Spleen (tissue), 11 donors: Measurements from ENCODE around the gene MUSK. TPM values are rescaled to one million over a fixed set of nuclear protein-coding genes. Genes with fewer than 3 reads are reported as not detected.
"Not testable (repeated sequence)": the region's sequence is repeated elsewhere in the genome, so short reads cannot be mapped to it uniquely, and the experiment has no call there.

Experiments
- DNase-seq: peaks from one replicate; pipeline ENCODE4 v3.0.0-alpha.2; 2020
- H3K27ac ChIP-seq, 8 donors: fragments of 200-600 bp; sonication (generic) in 7 of 8; 1 replicate in 4 of 8; 2 replicates in 4 of 8; pipeline versions ENCODE4 v1.5.0 to v1.8.0; 2016 to 2021; ENCODE audit warnings: inconsistent platforms in 4 of 8, mild to moderate bottlenecking in 4 of 8, moderate library complexity in 1 of 8
- H3K27me3 ChIP-seq, 7 donors: fragments of 200-600 bp; sonication (generic) in 6 of 7; replicated peaks in 1 of 7; 1 replicate in 4 of 7; 2 replicates in 3 of 7; pipeline versions ENCODE4 v1.5.0 to v1.8.0; 2016 to 2021; ENCODE audit warnings: inconsistent platforms in 3 of 7, mild to moderate bottlenecking in 1 of 7
- H3K36me3 ChIP-seq, 6 donors: fragments of 200-600 bp; sonication (generic) in 5 of 6; 1 replicate in 4 of 6; 2 replicates in 2 of 6; pipeline versions ENCODE4 v1.5.0 to v1.8.0; 2016 to 2021; ENCODE audit warnings: inconsistent platforms in 2 of 6
- H3K4me1 ChIP-seq, 6 donors: fragments of 200-600 bp; sonication (generic) in 5 of 6; 1 replicate in 3 of 6; 2 replicates in 3 of 6; pipeline versions ENCODE4 v1.5.0 to v1.8.0; 2016 to 2021; ENCODE audit warnings: inconsistent platforms in 3 of 6
- H3K4me3 ChIP-seq, 8 donors: fragments of 200-600 bp; sonication (generic) in 7 of 8; 1 replicate in 4 of 8; 2 replicates in 4 of 8; pipeline versions ENCODE4 v1.5.0 to v1.8.0; 2016 to 2021; ENCODE audit warnings: inconsistent platforms in 4 of 8, mild to moderate bottlenecking in 4 of 8, moderate library complexity in 2 of 8
- H3K9me3 ChIP-seq, 8 donors: fragments of 200-600 bp; sonication (generic) in 7 of 8; 1 replicate in 4 of 8; 2 replicates in 4 of 8; pipeline versions ENCODE4 v1.5.0 to v1.8.0; 2016 to 2021; ENCODE audit warnings: inconsistent platforms in 4 of 8
- POLR2A ChIP-seq, 3 donors: fragments of 450-650 bp; IDR thresholded peaks; one replicate each; pipeline ENCODE4 v1.5.1; 2017; ENCODE audit warnings: antibody characterized with exemption in 3 of 3, mild to moderate bottlenecking in 1 of 3
- POLR2AphosphoS5 ChIP-seq, 3 donors: sonication (generic); formaldehyde crosslinking; IDR thresholded peaks; one replicate each; pipeline ENCODE4 v1.5.1; 2017; ENCODE audit warnings: antibody characterized with exemption in 3 of 3
- WGBS, 5 donors: extraction: QIAGEN DNeasy Blood & Tissue Kit in 3 of 5; methylation state at CpG; one replicate each; pipeline versions ENCODE4 v1.1.5 to v1.1.7; 2013 to 2018; 5-methylcytosine and 5-hydroxymethylcytosine counted together
- intact Hi-C: fragments of 100-400 bp; cut with DNase I; formaldehyde crosslinking; loops from one replicate; pipeline ENCODE4 v1.15.0; 2023; ENCODE audit warnings: low total_unique reads
- polyA plus RNA-seq, 3 donors: library from polyadenylated mRNA; stranded (reverse); fragments of 200-250 nt; gene quantifications; one replicate each; pipeline ENCODE4 v1.2.1, GENCODE V29; 2013
- total RNA-seq, 7 donors: library from RNA; depleted of rRNA in 3 of 7; stranded (reverse); fragments of >200 nt in 3 of 7; fragmentation: NEBNext Ultra II Directional in 4 of 7; extraction: Animal tissue kit (Norgen Biotek cat#: 25700) in 4 of 7; gene quantifications; one replicate each; pipeline versions ENCODE4 v1.1.0 to v1.2.1, GENCODE V29; 2016 to 2021
- TF ChIP-seq, protein P1 (sequence below), 11 experiments: fragments of 200-600 bp in 7 of 11; fragments of 450-650 bp in 4 of 11; sonication (generic) in 4 of 11; IDR thresholded peaks in 8 of 11; conservative IDR thresholded peaks in 3 of 11; 1 replicate in 7 of 11; 2 replicates in 4 of 11; pipeline versions ENCODE4 v1.4.0 to v1.8.0; 2016 to 2021; ENCODE audit warnings: antibody characterized with exemption in 11 of 11, inconsistent platforms in 4 of 11, mild to moderate bottlenecking in 1 of 11
- donor health status: healthy with polysubstance abuse.
- donor health status: DM: no; HTN: no; CAD: no; lungs with moderate emphysema.
- donor health status: DM: no; HTN: no; CAD: no.
- donor health status: Bipolar disorder and iron deficiency.
- donor health status: healthy.
- donor health status: DM: no; HTN: no; CAD: no.
- donor health status: DM: yes; HTN: yes; CAD: no.

Gene MUSK
- total and polyA plus RNA-seq, 10 donors, result 0.03 to 0.94 (median 0.12) TPM; not detected in 4

DNA sequence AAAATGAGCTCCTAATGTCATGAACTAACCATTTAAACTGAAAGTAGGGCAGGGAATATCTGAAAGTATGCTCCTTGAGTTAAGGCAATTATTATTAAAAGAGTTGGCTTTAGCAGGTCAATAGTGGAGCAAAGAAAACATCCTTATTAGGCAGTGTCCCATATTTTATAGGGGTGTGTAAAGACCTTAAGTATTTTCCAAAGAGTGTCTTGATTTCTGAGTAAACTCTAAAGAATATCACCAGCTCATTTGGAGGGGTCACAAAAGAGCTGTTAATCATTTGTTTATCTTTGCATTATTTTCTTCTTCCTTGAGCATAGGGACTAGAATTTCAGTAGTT, 109.3 kb downstream of the MUSK start:
- no peaks in the 10 kb centered on the region for H3K4me1 ChIP-seq
- peak overlapping the region in 2 of 8 donors; percentile 28 to 34 for H3K27ac ChIP-seq
- H3K4me3 ChIP-seq, result no peak overlapping the region
- TF ChIP-seq, protein P1, sequence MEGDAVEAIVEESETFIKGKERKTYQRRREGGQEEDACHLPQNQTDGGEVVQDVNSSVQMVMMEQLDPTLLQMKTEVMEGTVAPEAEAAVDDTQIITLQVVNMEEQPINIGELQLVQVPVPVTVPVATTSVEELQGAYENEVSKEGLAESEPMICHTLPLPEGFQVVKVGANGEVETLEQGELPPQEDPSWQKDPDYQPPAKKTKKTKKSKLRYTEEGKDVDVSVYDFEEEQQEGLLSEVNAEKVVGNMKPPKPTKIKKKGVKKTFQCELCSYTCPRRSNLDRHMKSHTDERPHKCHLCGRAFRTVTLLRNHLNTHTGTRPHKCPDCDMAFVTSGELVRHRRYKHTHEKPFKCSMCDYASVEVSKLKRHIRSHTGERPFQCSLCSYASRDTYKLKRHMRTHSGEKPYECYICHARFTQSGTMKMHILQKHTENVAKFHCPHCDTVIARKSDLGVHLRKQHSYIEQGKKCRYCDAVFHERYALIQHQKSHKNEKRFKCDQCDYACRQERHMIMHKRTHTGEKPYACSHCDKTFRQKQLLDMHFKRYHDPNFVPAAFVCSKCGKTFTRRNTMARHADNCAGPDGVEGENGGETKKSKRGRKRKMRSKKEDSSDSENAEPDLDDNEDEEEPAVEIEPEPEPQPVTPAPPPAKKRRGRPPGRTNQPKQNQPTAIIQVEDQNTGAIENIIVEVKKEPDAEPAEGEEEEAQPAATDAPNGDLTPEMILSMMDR (IDR thresholded peaks at IDR 0.05 in 8 of 11, conservative IDR thresholded peaks at IDR 0.05 in 3 of 11), result no peak
- TF ChIP-seq POLR2A (IDR thresholded peaks at IDR 0.05) (no peak), POLR2AphosphoS5 (IDR thresholded peaks at IDR 0.05) (no peak)
- intact Hi-C loops, result no loop called here
- H3K36me3 ChIP-seq, result no peaks in the 10 kb centered on the region
- no peaks in the 10 kb centered on the region for H3K27me3 ChIP-seq
- no peaks in the 10 kb centered on the region for H3K9me3 ChIP-seq
- DNase-seq, result no peak

DNA sequence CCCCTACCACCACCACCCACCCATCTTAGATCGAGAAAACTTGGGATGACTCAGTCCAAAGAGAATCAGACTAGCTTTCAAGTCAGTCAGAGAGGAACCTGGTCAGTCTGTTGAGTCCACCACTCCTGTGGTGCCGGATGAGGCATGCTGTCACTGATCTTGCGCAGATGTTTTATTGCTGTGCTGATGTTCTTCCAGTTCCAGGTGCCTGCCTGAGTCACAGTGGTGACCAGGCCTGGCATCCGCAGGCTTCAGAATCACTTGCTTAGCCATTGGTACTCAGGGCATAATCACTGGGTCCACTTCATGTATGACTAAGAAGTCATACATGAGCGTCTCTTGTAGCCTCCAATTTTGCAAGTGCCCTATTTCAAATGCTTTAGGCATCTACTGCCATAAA, 114.1 kb downstream of the MUSK start:
- no peaks in the 10 kb centered on the region for H3K9me3 ChIP-seq
- WGBS, 5 donors, result 90 to 97% (median 91%) methylated on average over 5 of the region's 5 CpGs
- no peak overlapping the region for H3K4me3 ChIP-seq
- no peaks in the 10 kb centered on the region for H3K27me3 ChIP-seq
- intact Hi-C loops, result no loop called here
- no peak for DNase-seq
- H3K27ac ChIP-seq, result no peak overlapping the region
- TF ChIP-seq POLR2AphosphoS5 (IDR thresholded peaks at IDR 0.05), result no peak
- no peak for TF ChIP-seq POLR2A (IDR thresholded peaks at IDR 0.05)
- TF ChIP-seq, protein P1 (IDR thresholded peaks at IDR 0.05 in 8 of 11, conservative IDR thresholded peaks at IDR 0.05 in 3 of 11), result no peak
- no peaks in the 10 kb centered on the region for H3K4me1 ChIP-seq
- no peaks in the 10 kb centered on the region for H3K36me3 ChIP-seq

DNA sequence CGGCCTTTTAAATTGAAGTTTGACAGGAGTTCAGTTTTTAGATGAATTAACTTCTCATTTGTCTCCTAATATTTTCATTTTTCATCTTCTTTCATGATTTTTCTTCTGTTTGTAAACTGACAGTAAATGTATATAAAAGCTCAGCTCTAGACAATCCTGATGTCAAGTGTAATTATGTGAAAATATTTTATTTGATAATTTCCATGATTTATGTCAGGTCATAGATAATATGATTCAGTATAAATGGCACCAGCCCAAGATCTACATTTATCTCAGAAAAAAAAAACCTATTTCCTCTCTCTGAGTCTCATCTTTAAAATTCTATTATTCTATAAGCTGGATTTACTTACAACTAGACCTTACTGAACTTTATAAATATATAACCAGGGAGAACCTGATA, 115.7 kb downstream of the MUSK start:
- DNase-seq, result no peak
- H3K4me3 ChIP-seq, result no peak overlapping the region
- intact Hi-C loops, result no loop called here
- TF ChIP-seq, protein P1 (IDR thresholded peaks at IDR 0.05 in 8 of 11, conservative IDR thresholded peaks at IDR 0.05 in 3 of 11), result no peak
- no peak for TF ChIP-seq POLR2A (IDR thresholded peaks at IDR 0.05)
- no peak for TF ChIP-seq POLR2AphosphoS5 (IDR thresholded peaks at IDR 0.05)
- no peaks in the 10 kb centered on the region for H3K27me3 ChIP-seq
- no peak overlapping the region for H3K27ac ChIP-seq
- 82 to 92% (median 87%) methylated on average over 1 of the region's 1 CpG for WGBS, 5 donors
- H3K9me3 ChIP-seq, result no peaks in the 10 kb centered on the region
- no peaks in the 10 kb centered on the region for H3K36me3 ChIP-seq
- no peaks in the 10 kb centered on the region for H3K4me1 ChIP-seq

DNA sequence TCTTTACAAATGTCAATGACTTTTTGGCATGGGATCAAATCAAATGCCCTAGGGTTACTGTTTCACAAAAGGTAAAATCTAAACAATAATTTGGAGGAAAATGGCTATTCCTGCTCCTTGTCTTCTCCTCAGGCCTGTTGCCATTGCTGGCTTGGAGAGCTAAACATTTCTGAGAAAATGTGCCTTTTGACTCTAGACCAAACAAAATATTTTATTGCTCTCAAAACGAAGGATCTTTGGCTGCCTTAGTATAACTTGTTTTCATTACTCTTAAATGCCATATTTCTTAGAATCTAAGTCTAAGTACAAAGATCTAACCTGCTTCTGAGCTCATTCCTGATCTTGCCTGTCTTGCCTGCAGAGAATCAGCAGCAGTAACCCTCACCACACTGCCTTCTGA, 116.6 kb downstream of the MUSK start:
- H3K4me1 ChIP-seq, result no peaks in the 10 kb centered on the region
- H3K36me3 ChIP-seq, result no peaks in the 10 kb centered on the region
- 35 to 67% (median 65%) methylated on average over 1 of the region's 1 CpG for WGBS, 5 donors
- H3K9me3 ChIP-seq, result no peaks in the 10 kb centered on the region
- DNase-seq, result no peak
- TF ChIP-seq POLR2AphosphoS5 (IDR thresholded peaks at IDR 0.05), result no peak
- TF ChIP-seq, protein P1 (IDR thresholded peaks at IDR 0.05 in 8 of 11, conservative IDR thresholded peaks at IDR 0.05 in 3 of 11), result no peak
- TF ChIP-seq POLR2A (IDR thresholded peaks at IDR 0.05), result no peak
- no peaks in the 10 kb centered on the region for H3K27me3 ChIP-seq
- no peak overlapping the region for H3K27ac ChIP-seq
- no peak overlapping the region for H3K4me3 ChIP-seq
- intact Hi-C loops, result no loop called here

DNA sequence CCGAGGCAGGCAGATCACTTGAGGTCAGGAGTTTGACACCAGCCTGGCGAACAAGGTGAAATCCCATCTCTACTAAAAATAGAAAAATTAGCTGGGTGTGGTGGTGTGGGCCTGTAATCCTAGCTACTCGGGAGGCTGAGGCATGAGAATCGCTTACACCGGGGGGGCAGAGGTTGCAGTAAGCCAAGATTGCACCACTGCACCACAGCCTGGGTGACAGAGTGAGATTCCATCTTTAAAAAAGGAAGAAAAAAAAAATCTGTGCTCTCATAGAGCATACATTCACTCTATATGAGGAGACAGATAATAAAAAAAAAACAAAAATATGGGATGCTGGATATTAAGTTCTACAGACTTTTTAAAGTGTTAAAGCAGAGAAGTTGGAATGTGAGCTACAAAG, 119.8 kb downstream of the MUSK start:
- H3K36me3 ChIP-seq, H3K27me3 ChIP-seq, H3K27ac ChIP-seq, DNase-seq, H3K9me3 ChIP-seq, H3K4me3 ChIP-seq, intact Hi-C loops, H3K4me1 ChIP-seq: not testable (repeated sequence)
- 88 to 93% (median 92%) methylated on average over 5 of the region's 5 CpGs for WGBS, 5 donors
